Cardiac muscle cell (in vitro differentiated cells and primary cell): Measurements from ENCODE around the gene FOXL2NB. TPM values are rescaled to one million over a fixed set of nuclear protein-coding genes. Genes with fewer than 3 reads are reported as not detected.

Experiments used
- DNase-seq, 2 donors: peaks; one replicate each; pipeline versions ENCODE4 v3.0.0 to v3.0.0-alpha.2; 2010 to 2017; ENCODE audit warnings: low read depth in 1 of 2, low spot score in 1 of 2
- H3K27ac ChIP-seq: fragments of 200-600 bp; sonication (generic); 2 replicates; pipeline ENCODE4 v1.5.1; 2016
- H3K27me3 ChIP-seq: fragments of 200-600 bp; sonication (generic); 2 replicates; pipeline ENCODE4 v1.6.0; 2016; ENCODE audit warnings: control low read depth
- H3K36me3 ChIP-seq: fragments of 200-600 bp; sonication (generic); 2 replicates; pipeline ENCODE4 v1.5.1; 2016; ENCODE audit warnings: control low read depth
- H3K4me1 ChIP-seq: fragments of 200-600 bp; sonication (generic); 2 replicates; pipeline ENCODE4 v1.8.1; 2017; ENCODE audit warnings: low read depth, mild to moderate bottlenecking, mixed run types
- H3K4me3 ChIP-seq: fragments of 200-600 bp; sonication (generic); 2 replicates; pipeline ENCODE4 v1.5.1; 2016; ENCODE audit warnings: mild to moderate bottlenecking
- H3K9me3 ChIP-seq: fragments of 200-600 bp; sonication (generic); 2 replicates; pipeline ENCODE4 v1.5.1; 2017; ENCODE audit warnings: low read depth, mild to moderate bottlenecking, control low read depth
- CTCF ChIP-seq: IDR thresholded peaks from 2 replicates; pipeline ENCODE4 v1.5.1; 2012; ENCODE audit warnings: low read depth, mild to moderate bottlenecking, low read length
- polyA plus RNA-seq: library from polyadenylated mRNA; unstranded; fragments of >200 nt; fragmentation: Nextera tagmentation; extraction: Ambion mirVana; gene quantifications from 2 replicates; pipeline ENCODE4 v1.2.1, GENCODE V29; 2016
- total RNA-seq: library from RNA; depleted of rRNA; stranded (reverse); fragments of >200 nt; gene quantifications from 2 replicates; pipeline ENCODE4 v1.2.3, GENCODE V29; 2016

The FOXL2NB gene
- total and polyA plus RNA-seq, 2 experiments from 2014 or later, result not detected

- H3K27me3 ChIP-seq, result peaks cover 69% of the 10 kb centered on the region
Observed at GRCh38 chr3:138933981-138934691, 12.9 kb upstream of the FOXL2NB start.

GRCh38 chr3:138935505-138935862 lies 11.5 kb upstream of the FOXL2NB start:
- Histone ChIP-seq H3K4me1 (peaks cover 11% of the 10 kb centered on the region), H3K4me3 (no peak overlapping the region), H3K9me3 (no peaks in the 10 kb centered on the region), H3K27ac (no peak overlapping the region), H3K27me3 (peaks cover 82% of the 10 kb centered on the region), H3K36me3 (no peaks in the 10 kb centered on the region)
- no peak for DNase-seq
- no peak for TF ChIP-seq CTCF

More at GRCh38 chr3:138933981-138934691, 12.9 kb upstream of the FOXL2NB start:
- DNase-seq, result no peak
- Histone ChIP-seq H3K27ac (no peak overlapping the region), H3K4me1 (peaks cover 6% of the 10 kb centered on the region), H3K36me3 (no peaks in the 10 kb centered on the region), H3K9me3 (no peaks in the 10 kb centered on the region), H3K4me3 (no peak overlapping the region)
- TF ChIP-seq CTCF, result no peak

GRCh38 chr3:138935863-138936740 lies 10.9 kb upstream of the FOXL2NB start:
- Histone ChIP-seq H3K27ac (no peak overlapping the region), H3K27me3 (peaks cover 86% of the 10 kb centered on the region), H3K9me3 (no peaks in the 10 kb centered on the region), H3K4me3 (peak overlapping the region; percentile 23), H3K36me3 (no peaks in the 10 kb centered on the region), H3K4me1 (peaks cover 11% of the 10 kb centered on the region)
- DNase-seq, result peak; percentile 69 to 74
- peak; percentile 79 for TF ChIP-seq CTCF

GRCh38 chr3:138936741-138937689 lies 10.0 kb upstream of the FOXL2NB start:
- Histone ChIP-seq H3K9me3 (no peaks in the 10 kb centered on the region), H3K27me3 (peaks cover 95% of the 10 kb centered on the region), H3K36me3 (no peaks in the 10 kb centered on the region), H3K4me1 (peaks cover 11% of the 10 kb centered on the region), H3K4me3 (no peak overlapping the region), H3K27ac (no peak overlapping the region)
- no peak for DNase-seq
- no peak for TF ChIP-seq CTCF

- Histone ChIP-seq H3K27me3 (peaks cover 100% of the 10 kb centered on the region), H3K4me3 (no peak overlapping the region), H3K27ac (no peak overlapping the region), H3K4me1 (peaks cover 11% of the 10 kb centered on the region), H3K36me3 (no peaks in the 10 kb centered on the region), H3K9me3 (no peaks in the 10 kb centered on the region)
- no peak for DNase-seq
- no peak for TF ChIP-seq CTCF
Observed at GRCh38 chr3:138937690-138938055, 9.3 kb upstream of the FOXL2NB start.
